ENCODE measurements around the gene APOC4. TPM values are rescaled to one million over a fixed set of nuclear protein-coding genes. Genes with fewer than 3 reads are reported as not detected.
A peak's percentile ranks its signal among the peaks of the same experiment; 100 is the strongest.

Gene APOC4
- total and polyA plus RNA-seq, 7 donors, result not detected

- intact Hi-C loops (cut with DNase I), result no loop called here
- ATAC-seq (no peak), DNase-seq (no peak)
- H3K9me3 ChIP-seq, result no peaks in the 10 kb centered on the region
- WGBS, 3 donors, result 55 to 80% (median 59%) methylated on average over 6 of the region's 6 CpGs
- peaks cover 6 to 40% of the 10 kb centered on the region in 2 donors for H3K36me3 ChIP-seq (ENCODE audit: insufficient read depth in 1 of 2, low read depth in 1 of 2)
- no peak overlapping the region for H3K4me3 ChIP-seq
- H3K4me1 ChIP-seq, result no peaks in the 10 kb centered on the region
- H3K27me3 ChIP-seq (ENCODE audit: insufficient read depth in 3 of 3, low read length in 2 of 3), result no peaks in the 10 kb centered on the region
- H3K27ac ChIP-seq, result no peak overlapping the region
- no peak for TF ChIP-seq CTCF (IDR thresholded peaks at IDR 0.05)
Measured at GRCh38 chr19:44993526-44993925, 51.5 kb downstream of the APOC4 start.

GRCh38 chr19:44993926-44994537, 52.0 kb downstream of the APOC4 start:
- no peak for DNase-seq
- intact Hi-C loops (cut with DNase I), result no loop called here
- WGBS, 3 donors, result 61 to 72% (median 61%) methylated on average over 12 of the region's 12 CpGs
- no peaks in the 10 kb centered on the region for H3K9me3 ChIP-seq
- ATAC-seq, result peak in 2 of 4 donors; percentile 19 to 44
- no peaks in the 10 kb centered on the region for H3K27me3 ChIP-seq (ENCODE audit: insufficient read depth in 3 of 3, low read length in 2 of 3)
- no peak overlapping the region for H3K27ac ChIP-seq
- H3K36me3 ChIP-seq (ENCODE audit: insufficient read depth in 1 of 2, low read depth in 1 of 2), result peaks cover 6 to 35% of the 10 kb centered on the region in 2 donors
- TF ChIP-seq CTCF (IDR thresholded peaks at IDR 0.05), result no peak
- no peak overlapping the region for H3K4me3 ChIP-seq
- no peaks in the 10 kb centered on the region for H3K4me1 ChIP-seq

Other genes with a start within 250 kb of the APOC4 start
- gene CEACAM16, start 243.1 kb upstream of the APOC4 start, total RNA-seq, result not detected
- under 1 TPM in 2 of 3 donors, not detected in 1; 0.03 to 0.08 TPM for gene CEACAM16, start 243.1 kb upstream of the APOC4 start, polyA plus RNA-seq
- 10 to 100 TPM; 13.3 to 36.4 (median 25.3) TPM for gene BCL3, start 193.5 kb upstream of the APOC4 start, total RNA-seq
- 10 to 100 TPM in 1 of 3 donors, 1 to 10 TPM in 2; 5.7 to 13.2 (median 7.8) TPM for gene BCL3, start 193.5 kb upstream of the APOC4 start, polyA plus RNA-seq
- under 1 TPM in 1 of 4 donors, not detected in 3; 0.34 TPM for gene CBLC, start 164.3 kb upstream of the APOC4 start, total RNA-seq
- gene CBLC, start 164.3 kb upstream of the APOC4 start, polyA plus RNA-seq, result under 1 TPM in 1 of 3 donors, not detected in 2; 0.08 TPM
- gene BCAM, start 133.1 kb upstream of the APOC4 start, total RNA-seq, result 10 to 100 TPM; 20.0 to 44.9 (median 25.0) TPM
- 10 to 100 TPM; 12.5 to 15.8 (median 15.7) TPM for gene BCAM, start 133.1 kb upstream of the APOC4 start, polyA plus RNA-seq
- 10 to 100 TPM; 17.5 to 32.9 (median 24.1) TPM for gene NECTIN2, start 95.9 kb upstream of the APOC4 start, total RNA-seq
- gene NECTIN2, start 95.9 kb upstream of the APOC4 start, polyA plus RNA-seq, result 10 to 100 TPM in 2 of 3 donors, 1 to 10 TPM in 1; 9.0 to 18.1 (median 11.2) TPM
- gene TOMM40, start 51.0 kb upstream of the APOC4 start, total RNA-seq, result 100 to 1,000 TPM in 1 of 4 donors, 10 to 100 TPM in 3; 42.3 to 111 (median 71.4) TPM
- gene TOMM40, start 51.0 kb upstream of the APOC4 start, polyA plus RNA-seq, result 100 to 1,000 TPM in 1 of 3 donors, 10 to 100 TPM in 2; 67.6 to 330 (median 69.7) TPM
- gene APOE, start 36.4 kb upstream of the APOC4 start, total RNA-seq, result 10 to 100 TPM in 3 of 4 donors, 1 to 10 TPM in 1; 7.1 to 19.0 (median 11.9) TPM
- 10 to 100 TPM in 1 of 3 donors, 1 to 10 TPM in 2; 4.9 to 17.8 (median 6.8) TPM for gene APOE, start 36.4 kb upstream of the APOC4 start, polyA plus RNA-seq
- 10 to 100 TPM in 1 of 4 donors, 1 to 10 TPM in 3; 5.7 to 16.8 (median 8.3) TPM for gene APOC1, start 27.6 kb upstream of the APOC4 start, total RNA-seq
- gene APOC1, start 27.6 kb upstream of the APOC4 start, polyA plus RNA-seq, result 10 to 100 TPM in 1 of 3 donors, 1 to 10 TPM in 2; 1.6 to 14.4 (median 4.7) TPM
- under 1 TPM in 1 of 4 donors, not detected in 3; 0.98 TPM for gene APOC2, start 3.8 kb downstream of the APOC4 start, total RNA-seq
- not detected for gene APOC2, start 3.8 kb downstream of the APOC4 start, polyA plus RNA-seq
- 10 to 100 TPM; 78.4 to 98.7 (median 84.8) TPM for gene CLPTM1, start 13.1 kb downstream of the APOC4 start, total RNA-seq
- 100 to 1,000 TPM in 1 of 3 donors, 10 to 100 TPM in 2; 77.7 to 129 (median 98.3) TPM for gene CLPTM1, start 13.1 kb downstream of the APOC4 start, polyA plus RNA-seq
- 10 to 100 TPM in 3 of 4 donors, 1 to 10 TPM in 1; 6.5 to 44.0 (median 13.5) TPM for gene RELB, start 59.2 kb downstream of the APOC4 start, total RNA-seq
- 10 to 100 TPM; 10.3 to 14.1 (median 12.1) TPM for gene RELB, start 59.2 kb downstream of the APOC4 start, polyA plus RNA-seq
- gene CLASRP, start 96.8 kb downstream of the APOC4 start, total RNA-seq, result 10 to 100 TPM; 37.4 to 65.9 (median 47.1) TPM
- 10 to 100 TPM; 30.8 to 34.5 (median 33.2) TPM for gene CLASRP, start 96.8 kb downstream of the APOC4 start, polyA plus RNA-seq
- gene ZNF296, start 134.2 kb downstream of the APOC4 start, total RNA-seq, result under 1 TPM in 3 of 4 donors, not detected in 1; 0.34 to 0.73 (median 0.36) TPM
- gene ZNF296, start 134.2 kb downstream of the APOC4 start, polyA plus RNA-seq, result under 1 TPM; 0.22 to 0.62 (median 0.44) TPM
- gene GEMIN7, start 137.0 kb downstream of the APOC4 start, total RNA-seq, result 10 to 100 TPM; 19.6 to 27.3 (median 24.3) TPM
- gene GEMIN7, start 137.0 kb downstream of the APOC4 start, polyA plus RNA-seq, result 10 to 100 TPM; 40.9 to 51.1 (median 50.3) TPM
- 10 to 100 TPM; 27.0 to 34.6 (median 29.1) TPM for gene PPP1R37, start 150.9 kb downstream of the APOC4 start, total RNA-seq
- 10 to 100 TPM; 25.5 to 39.5 (median 36.3) TPM for gene PPP1R37, start 150.9 kb downstream of the APOC4 start, polyA plus RNA-seq
- gene NKPD1, start 218.7 kb downstream of the APOC4 start, total RNA-seq, result under 1 TPM in 3 of 4 donors, not detected in 1; 0.06 to 0.09 (median 0.08) TPM
- under 1 TPM in 2 of 3 donors, not detected in 1; 0.08 to 0.18 TPM for gene NKPD1, start 218.7 kb downstream of the APOC4 start, polyA plus RNA-seq
- 10 to 100 TPM; 12.3 to 42.2 (median 20.6) TPM for gene TRAPPC6A, start 236.0 kb downstream of the APOC4 start, total RNA-seq
- 10 to 100 TPM; 10.8 to 14.5 (median 12.9) TPM for gene TRAPPC6A, start 236.0 kb downstream of the APOC4 start, polyA plus RNA-seq
- gene BLOC1S3, start 236.5 kb downstream of the APOC4 start, total RNA-seq, result 1 to 10 TPM; 4.1 to 7.8 (median 5.1) TPM
- gene BLOC1S3, start 236.5 kb downstream of the APOC4 start, polyA plus RNA-seq, result 1 to 10 TPM; 3.3 to 6.6 (median 6.5) TPM